Thyroid gland (tissue), 4 donors: ENCODE results near the gene MSH3. TPM values are rescaled to one million over a fixed set of nuclear protein-coding genes. Genes with fewer than 3 reads are reported as not detected.
"Not testable (repeated sequence)": the region's sequence is repeated elsewhere in the genome, so short reads cannot be mapped to it uniquely, and the experiment has no call there.

ENCODE experiments used
- DNase-seq, 2 donors: peaks; one replicate each; pipeline ENCODE4 v3.0.0-alpha.2; 2019
- H3K27ac ChIP-seq, 3 donors: fragments of 200-600 bp; sonication (generic); 1 replicate in 2 of 3; 2 replicates in 1 of 3; pipeline ENCODE4 v1.5.1; 2016 to 2019; ENCODE audit warnings: mild to moderate bottlenecking in 1 of 3, moderate library complexity in 1 of 3
- H3K27me3 ChIP-seq: fragments of 200-600 bp; sonication (generic); one replicate; pipeline ENCODE4 v1.5.1; 2019
- H3K36me3 ChIP-seq, 2 donors: fragments of 200-600 bp; sonication (generic); one replicate each; pipeline ENCODE4 v1.5.1; 2016 to 2019
- H3K4me1 ChIP-seq, 2 donors: fragments of 200-600 bp; sonication (generic); one replicate each; pipeline ENCODE4 v1.5.1; 2017 to 2019
- H3K4me3 ChIP-seq, 3 donors: fragments of 200-600 bp; sonication (generic); replicated peaks in 1 of 3; 1 replicate in 2 of 3; 2 replicates in 1 of 3; pipeline ENCODE4 v1.5.1; 2016; ENCODE audit warnings: mild to moderate bottlenecking in 1 of 3
- H3K9me3 ChIP-seq: fragments of 200-600 bp; sonication (generic); one replicate; pipeline ENCODE4 v1.5.1; 2017
- POLR2A ChIP-seq, 2 donors: fragments of 450-650 bp; IDR thresholded peaks; one replicate each; pipeline ENCODE4 v1.6.1; 2017; ENCODE audit warnings: antibody characterized with exemption in 2 of 2, mild to moderate bottlenecking in 2 of 2, moderate library complexity in 1 of 2
- WGBS, 2 donors: methylation state at CpG; one replicate each; pipeline ENCODE4 v1.1.5; 2017; 5-methylcytosine and 5-hydroxymethylcytosine counted together
- intact Hi-C: fragments of 100-400 bp; cut with DNase I; formaldehyde crosslinking; loops from one replicate; pipeline ENCODE4 v1.15.1; 2023
- total RNA-seq, 4 donors: library from RNA; depleted of rRNA; stranded (reverse); fragments of >200 nt; gene quantifications; one replicate each; pipeline ENCODE4 v1.2.3, GENCODE V29; 2016
- TF ChIP-seq, protein P1 (sequence below), 6 experiments: fragments of 200-600 bp in 3 of 6; fragments of 450-650 bp in 3 of 6; sonication (generic) in 3 of 6; IDR thresholded peaks; one replicate each; pipeline ENCODE4 v1.5.1; 2016 to 2019; ENCODE audit warnings: antibody characterized with exemption in 6 of 6, mild to moderate bottlenecking in 2 of 6, inconsistent platforms in 1 of 6, moderate library complexity in 1 of 6

Gene MSH3
- total RNA-seq, 4 donors from 2014 or later: 25.9 to 45.0 (median 26.1) TPM

DNA sequence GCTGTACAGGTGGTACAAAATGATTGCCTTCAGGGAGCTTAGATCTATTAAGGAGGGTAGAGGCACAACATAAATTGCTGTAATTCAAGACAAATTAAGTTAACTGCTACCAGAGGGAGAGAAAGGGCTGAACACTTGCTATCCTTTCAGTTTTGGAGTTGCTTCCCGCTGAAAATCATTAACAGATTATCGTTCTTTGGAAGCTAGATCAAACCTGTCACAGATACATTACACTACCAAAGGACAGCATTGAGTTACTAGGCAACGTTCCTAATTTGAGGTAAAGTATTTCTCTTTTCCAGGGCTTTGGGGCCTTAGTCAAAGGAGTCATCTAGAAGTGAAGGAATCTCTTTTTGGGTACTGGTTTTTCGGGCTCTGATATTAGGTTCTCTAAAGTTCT, 85.0 kb downstream of the MSH3 start:
- 89 to 93% methylated on average over 4 of the region's 4 CpGs for WGBS, 2 donors

DNA sequence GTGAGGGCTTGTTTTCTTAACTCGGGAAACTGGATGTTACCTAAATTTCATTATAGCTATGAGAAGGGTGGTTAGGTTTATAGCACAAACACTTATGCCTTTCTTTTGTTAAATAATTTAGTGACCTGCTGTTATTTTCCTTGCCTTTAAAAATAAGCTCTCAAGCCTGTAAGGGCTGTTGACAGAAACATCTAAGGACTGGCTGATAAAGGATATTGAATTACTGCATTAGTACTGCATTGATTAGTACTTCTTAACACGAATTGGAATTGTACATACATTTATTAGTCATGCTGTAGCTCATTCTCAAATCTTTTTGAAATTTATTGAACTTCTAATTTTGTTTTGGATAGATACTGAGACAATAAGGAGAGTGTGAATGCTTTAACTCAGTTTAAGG, 85.4 kb downstream of the MSH3 start:
- WGBS, 2 donors: 87 to 91% methylated on average over 2 of the region's 2 CpGs
- H3K4me3 ChIP-seq: no peak overlapping the region
- no peak for DNase-seq
- peaks cover 6% of the 10 kb centered on the region in 2 donors for H3K36me3 ChIP-seq
- H3K9me3 ChIP-seq: no peaks in the 10 kb centered on the region
- H3K27ac ChIP-seq: no peak overlapping the region
- H3K4me1 ChIP-seq: no peaks in the 10 kb centered on the region
- no peaks in the 10 kb centered on the region for H3K27me3 ChIP-seq
- intact Hi-C loops: no loop called here
- TF ChIP-seq POLR2A (IDR thresholded peaks at IDR 0.05): no peak
- TF ChIP-seq, protein P1, sequence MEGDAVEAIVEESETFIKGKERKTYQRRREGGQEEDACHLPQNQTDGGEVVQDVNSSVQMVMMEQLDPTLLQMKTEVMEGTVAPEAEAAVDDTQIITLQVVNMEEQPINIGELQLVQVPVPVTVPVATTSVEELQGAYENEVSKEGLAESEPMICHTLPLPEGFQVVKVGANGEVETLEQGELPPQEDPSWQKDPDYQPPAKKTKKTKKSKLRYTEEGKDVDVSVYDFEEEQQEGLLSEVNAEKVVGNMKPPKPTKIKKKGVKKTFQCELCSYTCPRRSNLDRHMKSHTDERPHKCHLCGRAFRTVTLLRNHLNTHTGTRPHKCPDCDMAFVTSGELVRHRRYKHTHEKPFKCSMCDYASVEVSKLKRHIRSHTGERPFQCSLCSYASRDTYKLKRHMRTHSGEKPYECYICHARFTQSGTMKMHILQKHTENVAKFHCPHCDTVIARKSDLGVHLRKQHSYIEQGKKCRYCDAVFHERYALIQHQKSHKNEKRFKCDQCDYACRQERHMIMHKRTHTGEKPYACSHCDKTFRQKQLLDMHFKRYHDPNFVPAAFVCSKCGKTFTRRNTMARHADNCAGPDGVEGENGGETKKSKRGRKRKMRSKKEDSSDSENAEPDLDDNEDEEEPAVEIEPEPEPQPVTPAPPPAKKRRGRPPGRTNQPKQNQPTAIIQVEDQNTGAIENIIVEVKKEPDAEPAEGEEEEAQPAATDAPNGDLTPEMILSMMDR (IDR thresholded peaks at IDR 0.05): no peak

More for the DNA sequence above, 85.0 kb downstream of the MSH3 start:
- no peak overlapping the region for H3K27ac ChIP-seq
- H3K4me3 ChIP-seq: no peak overlapping the region
- no peaks in the 10 kb centered on the region for H3K27me3 ChIP-seq
- no peaks in the 10 kb centered on the region for H3K9me3 ChIP-seq
- H3K36me3 ChIP-seq: peaks cover 3 to 4% of the 10 kb centered on the region in 2 donors
- intact Hi-C loops: no loop called here
- H3K4me1 ChIP-seq: no peaks in the 10 kb centered on the region
- DNase-seq: no peak
- TF ChIP-seq POLR2A (IDR thresholded peaks at IDR 0.05): no peak
- TF ChIP-seq, protein P1 (IDR thresholded peaks at IDR 0.05): no peak

DNA sequence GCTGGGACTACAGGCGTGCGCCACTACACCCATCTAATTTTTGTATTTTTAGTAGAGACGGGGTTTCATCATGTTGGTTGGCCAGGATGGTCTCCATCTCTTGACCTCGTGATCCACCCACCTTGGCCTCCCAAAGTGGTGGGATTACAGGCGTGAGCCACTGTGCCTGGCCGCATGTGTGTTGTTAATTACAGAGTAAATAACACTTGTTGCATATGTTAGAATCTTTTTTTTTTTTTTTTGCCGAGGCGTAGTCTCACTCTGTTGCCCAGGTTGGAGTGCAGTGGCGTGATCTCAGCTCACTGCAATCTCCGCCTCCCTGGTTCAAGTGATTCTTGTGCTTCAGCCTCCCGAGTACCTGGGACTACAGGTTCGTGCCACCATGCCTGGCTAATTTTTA, 86.0 kb downstream of the MSH3 start:
- 97% methylated on average over 12 of the region's 12 CpGs for WGBS, 2 donors
- H3K4me3 ChIP-seq, intact Hi-C loops, DNase-seq, H3K9me3 ChIP-seq, H3K27me3 ChIP-seq, H3K4me1 ChIP-seq, H3K27ac ChIP-seq: not testable (repeated sequence)
- peaks cover 6 to 10% of the 10 kb centered on the region in 2 donors for H3K36me3 ChIP-seq

DNA sequence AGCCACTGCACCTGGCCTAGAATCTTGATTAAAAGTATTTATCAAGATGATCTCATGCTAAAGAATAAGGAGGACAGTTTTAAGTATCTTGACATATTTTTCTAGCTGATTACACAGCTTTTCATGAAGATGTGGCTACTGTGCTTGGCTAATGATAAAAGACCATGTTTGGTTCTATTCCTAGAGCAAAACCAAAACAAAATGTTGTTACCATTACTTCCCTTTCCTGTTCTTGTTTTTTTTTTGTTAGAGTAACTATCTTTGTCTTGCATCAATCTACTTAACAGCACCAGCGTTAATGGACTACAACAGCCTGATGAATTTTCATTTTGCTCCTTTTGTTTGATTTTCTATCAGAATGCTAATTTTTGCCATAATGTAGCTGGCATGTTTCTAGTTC, 86.5 kb downstream of the MSH3 start:
- H3K9me3 ChIP-seq: no peaks in the 10 kb centered on the region

DNA sequence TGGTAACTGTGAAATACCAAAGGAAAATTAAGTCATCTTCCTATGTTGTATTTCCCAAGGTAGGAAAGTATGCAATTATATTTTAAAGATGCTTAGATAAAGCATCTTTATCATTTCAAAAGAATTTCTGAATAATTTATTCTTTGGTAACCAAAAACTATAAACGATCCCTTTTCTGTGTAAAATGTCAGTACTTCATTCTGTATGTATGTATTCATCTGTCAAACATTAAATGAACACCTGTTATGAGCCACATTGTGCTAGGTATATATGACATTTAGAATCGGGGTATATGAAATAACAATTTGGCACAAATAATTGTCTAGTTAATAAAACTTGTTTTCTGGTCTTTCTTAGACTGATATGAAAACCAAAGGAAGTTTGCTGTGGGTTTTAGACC, 89.7 kb downstream of the MSH3 start:
- WGBS, 2 donors: 95 to 97% methylated on average over 2 of the region's 2 CpGs
- H3K36me3 ChIP-seq: peaks cover 6 to 13% of the 10 kb centered on the region in 2 donors
- TF ChIP-seq, protein P1 (IDR thresholded peaks at IDR 0.05): no peak
- no peak for TF ChIP-seq POLR2A (IDR thresholded peaks at IDR 0.05)
- no peaks in the 10 kb centered on the region for H3K9me3 ChIP-seq
- no peaks in the 10 kb centered on the region for H3K4me1 ChIP-seq
- no peak overlapping the region for H3K4me3 ChIP-seq
- no peak for DNase-seq
- H3K27ac ChIP-seq: no peak overlapping the region
- intact Hi-C loops: no loop called here
- no peaks in the 10 kb centered on the region for H3K27me3 ChIP-seq

More for the DNA sequence above, 86.5 kb downstream of the MSH3 start:
- DNase-seq: no peak
- WGBS, 2 donors: 69 to 83% methylated on average over 1 of the region's 1 CpG
- no peak overlapping the region for H3K4me3 ChIP-seq
- H3K4me1 ChIP-seq: no peaks in the 10 kb centered on the region
- intact Hi-C loops: no loop called here
- H3K27ac ChIP-seq: no peak overlapping the region
- H3K36me3 ChIP-seq: peaks cover 6 to 13% of the 10 kb centered on the region in 2 donors
- TF ChIP-seq, protein P1 (IDR thresholded peaks at IDR 0.05): no peak
- no peak for TF ChIP-seq POLR2A (IDR thresholded peaks at IDR 0.05)
- no peaks in the 10 kb centered on the region for H3K27me3 ChIP-seq

DNA sequence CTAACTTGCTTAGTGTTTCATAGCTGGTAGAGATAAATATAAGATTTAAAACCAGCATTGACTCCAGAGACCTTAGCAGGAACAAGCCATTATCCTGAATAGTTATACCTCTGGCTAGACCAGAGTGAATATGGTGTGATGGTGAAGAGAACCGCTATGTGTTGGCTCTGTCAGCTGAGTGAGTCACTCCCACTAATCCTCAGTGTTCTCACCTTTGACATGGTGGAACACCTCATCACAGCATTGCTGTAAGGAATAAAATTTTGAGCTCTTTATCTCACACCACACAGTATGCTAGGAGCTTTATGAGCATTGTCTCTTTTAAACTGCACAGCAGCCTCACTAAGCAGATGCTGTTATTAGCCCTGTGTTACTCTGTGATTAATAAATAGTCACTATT, 91.0 kb downstream of the MSH3 start:
- TF ChIP-seq POLR2A (IDR thresholded peaks at IDR 0.05): no peak
- TF ChIP-seq, protein P1 (IDR thresholded peaks at IDR 0.05): no peak
- no peak for DNase-seq
- intact Hi-C loops: no loop called here
- no peak overlapping the region for H3K27ac ChIP-seq
- WGBS, 2 donors: 82 to 100% methylated on average over 1 of the region's 1 CpG
- H3K9me3 ChIP-seq: no peaks in the 10 kb centered on the region
- no peaks in the 10 kb centered on the region for H3K4me1 ChIP-seq
- H3K27me3 ChIP-seq: no peaks in the 10 kb centered on the region
- H3K4me3 ChIP-seq: no peak overlapping the region
- peaks cover 6 to 13% of the 10 kb centered on the region in 2 donors for H3K36me3 ChIP-seq
